Heart right ventricle (tissue), 16 donors: Measurements from ENCODE around the gene PRSS56. TPM values are rescaled to one million over a fixed set of nuclear protein-coding genes. Genes with fewer than 3 reads are reported as not detected.

ENCODE experiments used
- ATAC-seq, 8 donors: fragments of 200-7000 bp; cut with Tn5 transposase; one replicate each; pipeline ENCODE4 v1.9.1; 2020; ENCODE audit warnings: mild to moderate bottlenecking in 8 of 8, moderate library complexity in 8 of 8, moderate number of reproducible peaks in 1 of 8
- DNase-seq, 2 donors: peaks; one replicate each; pipeline ENCODE4 v3.0.0-alpha.2; 2020
- H3K27ac ChIP-seq, 10 donors: fragments of 200-600 bp; sonication (generic) in 2 of 10; one replicate each; pipeline versions ENCODE4 v1.5.0 to v1.8.0; 2020 to 2022; ENCODE audit warnings: mild to moderate bottlenecking in 3 of 10
- H3K27me3 ChIP-seq, 7 donors: fragments of 200-600 bp; one replicate each; pipeline ENCODE4 v1.8.0; 2021 to 2022; ENCODE audit warnings: mild to moderate bottlenecking in 2 of 7
- H3K36me3 ChIP-seq, 9 donors: fragments of 200-600 bp; sonication (generic) in 1 of 9; one replicate each; pipeline versions ENCODE4 v1.5.0 to v1.8.0; 2020 to 2022; ENCODE audit warnings: mild to moderate bottlenecking in 2 of 9
- H3K4me1 ChIP-seq, 9 donors: fragments of 200-600 bp; sonication (generic) in 1 of 9; one replicate each; pipeline versions ENCODE4 v1.5.0 to v1.8.0; 2020 to 2022; ENCODE audit warnings: mild to moderate bottlenecking in 4 of 9
- H3K4me3 ChIP-seq, 10 donors: fragments of 200-600 bp; sonication (generic) in 2 of 10; one replicate each; pipeline versions ENCODE4 v1.5.0 to v1.8.0; 2020 to 2022; ENCODE audit warnings: mild to moderate bottlenecking in 7 of 10, moderate library complexity in 2 of 10
- H3K9me3 ChIP-seq, 11 donors: fragments of 200-600 bp in 10 of 11; sonication (generic) in 2 of 11; one replicate each; pipeline versions ENCODE4 v1.5.0 to v1.8.0; 2013 to 2022; ENCODE audit warnings: mild to moderate bottlenecking in 2 of 11, control low read depth in 1 of 11, moderate library complexity in 1 of 11
- WGBS, 2 donors: extraction: QIAGEN DNeasy Blood & Tissue Kit; methylation state at CpG; one replicate each; pipeline ENCODE4 v1.1.7; 2013; ENCODE audit warnings: inconsistent platforms in 1 of 2; 5-methylcytosine and 5-hydroxymethylcytosine counted together
- intact Hi-C, 10 donors: fragments of 100-400 bp; cut with DNase I; formaldehyde crosslinking; loops; one replicate each; pipeline versions ENCODE4 v1.11.1 to v1.14.2; 2022
- polyA plus RNA-seq, 2 donors: library from polyadenylated mRNA; stranded (reverse); fragments of 200-250 nt; gene quantifications; one replicate each; pipeline ENCODE4 v1.2.3, GENCODE V29; 2013
- total RNA-seq, 10 donors: library from RNA; stranded (reverse); fragmentation: NEBNext Ultra II Directional in 3 of 10; extraction: Animal tissue kit (Norgen Biotek cat#: 25700) in 3 of 10; gene quantifications; one replicate each; pipeline versions ENCODE4 v1.2.1 to v1.2.4, GENCODE V29; 2021 to 2023
- TF ChIP-seq, protein P1 (sequence below), 9 donors: fragments of 200-600 bp; sonication (generic) in 2 of 9; IDR thresholded peaks; one replicate each; pipeline versions ENCODE4 v1.5.0 to v1.8.0; 2021 to 2022; ENCODE audit warnings: antibody characterized with exemption in 9 of 9, mild to moderate bottlenecking in 5 of 9, moderate library complexity in 1 of 9
- donor health status: Arrhythmogenic right ventricular cardiomyopathy.
- donor health status: ischemic (EF 13 %, LVEDD 7.1; RV severe dilation, severe dysfunction).
- donor health status: healthy with polysubstance abuse.
- donor health status: DM: no; HTN: yes; CAD: no.
- donor health status: DM: no; HTN: no; CAD: no.
- donor health status: ischemic (EF 25% LVEDD 6.9; RV normal size, moderate dysfunction).
- donor health status: ischemic (EF 25% LVEDD 5.7; RV mildly dilated, moderate dysfunction).
- donor health status: healthy.
- donor health status: DM: yes; HTN: yes; CAD: no.
- donor health status: Ischemic cardiomyopathy.
- donor health status: ischemic (EF 35%, LVEDD 5.7; RV mildly dilated, moderate dysfunction).
- donor health status: nonischemic (EF 11% LVEDD 7.7; RV severe dilation, severe dysfunction).
- donor health status: DM: yes; HTN: yes; CAD: no.
- donor health status: PGD.
- donor health status: ischemic (EF 29% LVEDD 5.4; RV normal size, mild dysfunction).
- donor health status: nonischemic (EF 23%, LVEDD 6.1; RV moderate dilation, normal function).

PRSS56 gene
- total and polyA plus RNA-seq, 12 donors = 0.12 to 0.35 (median 0.19) TPM; not detected in 8

DNA sequence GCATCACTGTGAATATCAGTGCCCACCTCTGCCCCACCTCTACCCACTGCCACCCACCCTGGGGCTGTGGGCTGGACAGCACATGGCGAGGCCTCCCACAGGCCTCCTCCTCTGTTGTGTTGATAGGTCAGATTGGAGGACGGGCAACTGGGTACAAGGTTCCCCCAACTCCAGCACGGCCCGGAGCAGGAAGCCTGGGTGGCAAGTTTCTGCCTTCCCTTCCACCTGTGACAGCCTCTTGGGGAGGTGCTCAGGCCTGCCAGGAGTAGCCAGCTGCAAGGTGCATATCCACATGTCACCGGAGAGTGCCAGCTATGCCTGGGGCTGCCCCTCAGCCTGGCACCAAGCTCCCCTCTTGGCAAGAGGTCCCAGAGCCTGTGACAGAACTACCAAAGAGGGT is 25.6 kb upstream of the PRSS56 start:
- DNase-seq = no peak
- H3K4me1 ChIP-seq = no peaks in the 10 kb centered on the region
- 96% methylated on average over 5 of the region's 5 CpGs for WGBS, 2 donors
- H3K4me3 ChIP-seq = no peak overlapping the region
- no peak overlapping the region for H3K27ac ChIP-seq
- intact Hi-C loops = no loop called here
- H3K27me3 ChIP-seq = peaks cover 0 to 15% (median 4%) of the 10 kb centered on the region in 7 donors
- no peak for ATAC-seq
- H3K9me3 ChIP-seq = no peaks in the 10 kb centered on the region
- no peaks in the 10 kb centered on the region for H3K36me3 ChIP-seq
- TF ChIP-seq, protein P1, sequence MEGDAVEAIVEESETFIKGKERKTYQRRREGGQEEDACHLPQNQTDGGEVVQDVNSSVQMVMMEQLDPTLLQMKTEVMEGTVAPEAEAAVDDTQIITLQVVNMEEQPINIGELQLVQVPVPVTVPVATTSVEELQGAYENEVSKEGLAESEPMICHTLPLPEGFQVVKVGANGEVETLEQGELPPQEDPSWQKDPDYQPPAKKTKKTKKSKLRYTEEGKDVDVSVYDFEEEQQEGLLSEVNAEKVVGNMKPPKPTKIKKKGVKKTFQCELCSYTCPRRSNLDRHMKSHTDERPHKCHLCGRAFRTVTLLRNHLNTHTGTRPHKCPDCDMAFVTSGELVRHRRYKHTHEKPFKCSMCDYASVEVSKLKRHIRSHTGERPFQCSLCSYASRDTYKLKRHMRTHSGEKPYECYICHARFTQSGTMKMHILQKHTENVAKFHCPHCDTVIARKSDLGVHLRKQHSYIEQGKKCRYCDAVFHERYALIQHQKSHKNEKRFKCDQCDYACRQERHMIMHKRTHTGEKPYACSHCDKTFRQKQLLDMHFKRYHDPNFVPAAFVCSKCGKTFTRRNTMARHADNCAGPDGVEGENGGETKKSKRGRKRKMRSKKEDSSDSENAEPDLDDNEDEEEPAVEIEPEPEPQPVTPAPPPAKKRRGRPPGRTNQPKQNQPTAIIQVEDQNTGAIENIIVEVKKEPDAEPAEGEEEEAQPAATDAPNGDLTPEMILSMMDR (IDR thresholded peaks at IDR 0.05) = no peak

DNA sequence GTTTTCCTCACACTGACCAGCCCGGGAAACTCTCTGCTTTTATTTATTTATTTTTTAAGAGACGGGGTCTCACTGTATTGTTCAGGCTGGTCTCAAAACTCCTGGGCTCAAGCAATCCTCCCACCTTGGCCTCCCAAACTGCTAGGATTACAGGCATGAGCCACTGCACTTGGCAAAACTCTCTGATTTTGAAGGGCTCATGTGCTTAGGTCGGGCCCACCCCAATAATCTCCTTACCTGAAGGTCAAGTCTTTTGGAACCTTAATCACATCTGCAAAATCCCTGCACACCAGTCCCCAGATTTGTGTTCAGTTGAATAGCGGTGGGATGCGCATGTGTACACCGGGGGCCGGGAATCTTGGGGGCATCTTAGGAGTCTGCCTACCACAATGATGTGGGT is 24.9 kb upstream of the PRSS56 start:
- Histone ChIP-seq H3K27ac (no peak overlapping the region), H3K27me3 (peaks cover 0 to 11% (median 0%) of the 10 kb centered on the region in 7 donors), H3K4me1 (no peaks in the 10 kb centered on the region), H3K4me3 (no peak overlapping the region), H3K36me3 (no peaks in the 10 kb centered on the region), H3K9me3 (no peaks in the 10 kb centered on the region)
- intact Hi-C loops = no loop called here
- ATAC-seq (no peak), DNase-seq (no peak)
- WGBS, 2 donors = 92 to 93% methylated on average over 7 of the region's 7 CpGs
- TF ChIP-seq, protein P1 (IDR thresholded peaks at IDR 0.05) = no peak

DNA sequence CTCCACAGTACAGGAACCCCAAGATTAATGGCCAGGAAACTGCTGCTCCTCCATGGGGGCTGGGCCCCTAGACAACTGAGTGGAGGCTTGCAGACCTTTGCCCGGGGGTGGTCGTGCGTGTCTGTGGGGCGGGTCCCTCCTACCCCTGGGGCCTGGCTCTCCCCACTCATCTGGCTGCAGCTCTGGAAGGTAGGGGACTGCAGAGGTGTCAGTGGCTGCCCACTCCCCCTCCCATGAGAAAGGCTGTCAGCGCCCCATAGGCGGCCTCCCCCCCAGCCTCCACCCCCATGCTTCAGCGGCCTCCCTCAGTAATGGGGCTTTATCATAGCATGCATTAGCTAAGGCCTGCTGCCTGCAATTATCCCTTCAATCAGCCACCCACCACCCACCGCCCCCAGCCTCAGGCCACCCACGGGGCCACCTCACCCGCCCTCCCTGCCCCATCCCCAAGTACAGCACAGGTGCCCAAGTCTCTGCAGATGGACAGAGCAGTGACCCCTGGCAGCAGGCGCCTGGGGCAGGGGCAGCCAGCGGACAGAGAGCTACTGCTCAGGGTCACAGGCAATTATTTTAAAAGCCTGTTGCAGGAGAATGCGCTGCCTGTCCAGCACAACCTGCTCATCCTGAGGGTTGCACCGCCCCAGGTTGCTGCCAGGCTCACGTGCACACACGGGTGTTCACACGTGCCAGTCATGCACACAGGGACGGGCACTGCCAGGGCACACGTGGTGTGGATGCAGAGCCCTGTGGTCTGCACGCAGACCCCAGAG is 23.5 kb upstream of the PRSS56 start:
- Histone ChIP-seq H3K36me3 (no peaks in the 10 kb centered on the region), H3K9me3 (no peaks in the 10 kb centered on the region), H3K4me1 (peaks cover 0 to 4% (median 0%) of the 10 kb centered on the region in 9 donors), H3K27ac (no peak overlapping the region), H3K27me3 (peaks cover 0 to 10% (median 0%) of the 10 kb centered on the region in 7 donors), H3K4me3 (no peak overlapping the region)
- TF ChIP-seq, protein P1 (IDR thresholded peaks at IDR 0.05) = no peak
- intact Hi-C loops = no loop called here
- 79 to 88% methylated on average over 19 to 20 of the region's 20 CpGs for WGBS, 2 donors
- ATAC-seq = no peak
- DNase-seq = no peak

DNA sequence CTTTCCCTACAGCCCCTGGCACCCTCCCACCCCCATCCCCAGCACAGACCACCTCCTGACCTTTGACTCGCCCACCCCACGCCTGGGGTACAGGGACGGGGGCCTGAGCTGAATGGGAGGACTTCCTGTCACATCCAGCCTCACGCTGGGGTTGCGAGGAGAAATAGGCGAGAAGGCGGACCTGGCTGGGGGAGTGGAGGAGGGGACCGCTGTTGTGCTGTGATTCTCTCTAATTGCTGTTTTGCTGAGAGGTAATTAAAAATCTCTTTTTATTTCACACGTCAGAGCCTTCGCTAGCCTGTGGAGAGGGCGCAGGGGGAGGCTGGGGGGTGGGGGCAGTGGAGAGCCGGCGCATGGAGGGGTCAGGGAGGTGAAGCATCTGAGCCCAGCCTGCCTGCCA is 22.8 kb upstream of the PRSS56 start:
- peaks cover 0 to 8% (median 0%) of the 10 kb centered on the region in 9 donors for H3K4me1 ChIP-seq
- no peak overlapping the region for H3K27ac ChIP-seq
- ATAC-seq (no peak), DNase-seq (no peak)
- H3K36me3 ChIP-seq = no peaks in the 10 kb centered on the region
- intact Hi-C loops = no loop called here
- no peak overlapping the region for H3K4me3 ChIP-seq
- H3K9me3 ChIP-seq = no peaks in the 10 kb centered on the region
- WGBS, 2 donors = 77 to 81% methylated on average over 13 of the region's 13 CpGs
- TF ChIP-seq, protein P1 (IDR thresholded peaks at IDR 0.05) = no peak
- peaks cover 0 to 15% (median 2%) of the 10 kb centered on the region in 7 donors for H3K27me3 ChIP-seq
